NK-92 (cell line): Measurements from ENCODE around the gene ATF6.
"Not testable (repeated sequence)": the region's sequence is repeated elsewhere in the genome, so short reads cannot be mapped to it uniquely, and the experiment has no call there.

Experiments
- DNase-seq: peaks from one replicate; lab custom pipeline; 2025; ENCODE audit not compliant: unreplicated experiment; lab: John Stamatoyannopoulos, UW

ATF6 gene

GRCh38 chr1:161826478-161826877 is 60.4 kb downstream of the ATF6 start:
- DNase-seq: no peak

- DNase-seq: no peak
Measured at GRCh38 chr1:161827786-161828185, 61.7 kb downstream of the ATF6 start.

GRCh38 chr1:161832299-161832907 is 66.3 kb downstream of the ATF6 start:
- not testable (repeated sequence) for DNase-seq

- no peak for DNase-seq
Measured at GRCh38 chr1:161834967-161835550, 68.9 kb downstream of the ATF6 start.

GRCh38 chr1:161836018-161836417 is 69.9 kb downstream of the ATF6 start:
- no peak for DNase-seq

GRCh38 chr1:161838362-161838761 is 72.2 kb downstream of the ATF6 start:
- no peak for DNase-seq

GRCh38 chr1:161838885-161839284 is 72.8 kb downstream of the ATF6 start:
- DNase-seq: no peak

GRCh38 chr1:161839591-161839990 is 73.5 kb downstream of the ATF6 start:
- DNase-seq: no peak

- no peak for DNase-seq
Measured at GRCh38 chr1:161840363-161840762, 74.2 kb downstream of the ATF6 start.

GRCh38 chr1:161843156-161843555 is 77.0 kb downstream of the ATF6 start:
- no peak for DNase-seq

- DNase-seq: no peak
Measured at GRCh38 chr1:161844696-161845095, 78.6 kb downstream of the ATF6 start.

- DNase-seq: no peak
Measured at GRCh38 chr1:161848676-161849075, 82.6 kb downstream of the ATF6 start.

- no peak for DNase-seq
Measured at GRCh38 chr1:161849518-161849917, 83.4 kb downstream of the ATF6 start.

GRCh38 chr1:161855260-161855659 is 89.1 kb downstream of the ATF6 start:
- DNase-seq: no peak

- DNase-seq: no peak
Measured at GRCh38 chr1:161858271-161858670, 92.2 kb downstream of the ATF6 start.

GRCh38 chr1:161863549-161863948 is 97.4 kb downstream of the ATF6 start:
- no peak for DNase-seq

- no peak for DNase-seq
Measured at GRCh38 chr1:161864577-161864976, 98.5 kb downstream of the ATF6 start.

GRCh38 chr1:161866241-161866640 is 100.1 kb downstream of the ATF6 start:
- DNase-seq: no peak

- no peak for DNase-seq
Measured at GRCh38 chr1:161868832-161869231, 102.7 kb downstream of the ATF6 start.

GRCh38 chr1:161869291-161869690 is 103.2 kb downstream of the ATF6 start:
- no peak for DNase-seq

GRCh38 chr1:161872506-161872905 is 106.4 kb downstream of the ATF6 start:
- DNase-seq: no peak

GRCh38 chr1:161879261-161879660 is 113.1 kb downstream of the ATF6 start:
- DNase-seq: no peak

- DNase-seq: no peak
Measured at GRCh38 chr1:161884475-161884874, 118.4 kb downstream of the ATF6 start.
